HepG2 (cell line): Measurements from ENCODE around the gene CLDN19. TPM values are rescaled to one million over a fixed set of nuclear protein-coding genes. Genes with fewer than 3 reads are reported as not detected.

Experiments
- ATAC-seq: fragments of 200-7000 bp; cut with Tn5 transposase; 3 replicates; pipeline ENCODE4 v1.9.1; 2020; ENCODE audit warnings: mild to moderate bottlenecking, moderate library complexity
- BruUV-seq: library from RNA; stranded (reverse); fragments of 400-500 nt; replicated peaks from 2 replicates; lab custom pipeline; 2021; lab: Mats Ljungman, UMichigan
- CTCF ChIA-PET: fragments of 300-600 bp; formaldehyde crosslinking; extraction: SDS; loops from one replicate; lab custom pipeline; 2021; ENCODE audit warnings: low total read pairs, inconsistent platforms, low intra/inter-chr PET ratio; lab: Yijun Ruan, JAX
- POLR2A ChIA-PET: fragments of 350-600 bp; sonication (Branson Sonifier 250); formaldehyde crosslinking; loops from one replicate; lab custom pipeline; 2020; ENCODE audit warnings: antibody characterized with exemption, inconsistent platforms; lab: Yijun Ruan, JAX
- DNase-seq: peaks from one replicate; pipeline ENCODE4 v3.0.0-alpha.2; 2015; ENCODE audit warnings: low spot score
- FAIRE-seq: peaks from 3 replicates; lab custom pipeline; 2011; peaks lifted over from hg19 to GRCh38; lab: Jason Lieb, UNC
- H2AFZ ChIP-seq: one replicate; pipeline ENCODE4 v1.6.1; 2011; ENCODE audit warnings: low read length, inconsistent platforms
- H3K27ac ChIP-seq: fragments of 300-600 bp; 3 replicates; pipeline ENCODE4 v1.8.0; 2011; ENCODE audit warnings: mixed run types, mild to moderate bottlenecking, mixed read lengths, low read length, inconsistent platforms; ENCODE audit not compliant: insufficient read depth; ENCODE audit errors: extremely low read length
- H3K27me3 ChIP-seq, 2 experiments: fragments of 200-600 bp in 1 of 2; 2 replicates in 1 of 2; 3 replicates in 1 of 2; pipeline versions ENCODE4 v1.6.0 to v1.8.0; 2011; ENCODE audit warnings: low read length in 2 of 2, mild to moderate bottlenecking in 2 of 2, moderate library complexity in 2 of 2, inconsistent platforms in 1 of 2; ENCODE audit not compliant: insufficient read depth in 2 of 2, control insufficient read depth in 1 of 2
- H3K36me3 ChIP-seq, 2 experiments: fragments of 200-600 bp in 1 of 2; replicated peaks in 1 of 2; 2 replicates in 1 of 2; 3 replicates in 1 of 2; pipeline versions ENCODE4 v1.5.1 to v1.8.0; 2011; ENCODE audit warnings: low read length in 2 of 2, inconsistent platforms in 1 of 2; ENCODE audit not compliant: insufficient read depth in 2 of 2, control insufficient read depth in 1 of 2
- H3K4me1 ChIP-seq: 2 replicates; pipeline ENCODE4 v1.5.1; 2012; ENCODE audit warnings: low read length, inconsistent platforms; ENCODE audit not compliant: insufficient read depth
- H3K4me2 ChIP-seq: 2 replicates; pipeline ENCODE4 v1.6.0; 2011; ENCODE audit warnings: low read depth, low read length, inconsistent platforms
- H3K4me3 ChIP-seq, 3 experiments: fragments of 200-600 bp in 1 of 3; sonication (generic), shearing (Covaris generic) in 1 of 3; replicated peaks in 1 of 3; 2 replicates each; pipeline ENCODE4 v1.5.1; 2011 to 2016; ENCODE audit warnings: low read length in 3 of 3, inconsistent platforms in 2 of 3, low read depth in 2 of 3, mild to moderate bottlenecking in 2 of 3, control low read depth in 1 of 3, mixed read lengths in 1 of 3; ENCODE audit not compliant: insufficient read depth in 1 of 3
- H3K79me2 ChIP-seq: one replicate; pipeline ENCODE4 v1.6.1; 2011; ENCODE audit warnings: low read length, inconsistent platforms; ENCODE audit not compliant: insufficient read depth
- H3K9ac ChIP-seq: 2 replicates; pipeline ENCODE4 v1.6.0; 2011; ENCODE audit warnings: mild to moderate bottlenecking, low read depth, low read length, inconsistent platforms; ENCODE audit not compliant: insufficient read depth
- H3K9me3 ChIP-seq: 2 replicates; pipeline ENCODE4 v1.5.1; 2012; ENCODE audit warnings: mild to moderate bottlenecking, low read length
- H4K20me1 ChIP-seq: 2 replicates; pipeline ENCODE4 v1.6.0; 2011; ENCODE audit warnings: inconsistent platforms, mild to moderate bottlenecking, low read length, moderate library complexity; ENCODE audit not compliant: insufficient read depth
- FIP1L1 ChIP-seq: fragments of 200-400 bp; formaldehyde crosslinking; IDR thresholded peaks from 2 replicates; pipeline ENCODE4 v1.6.1; 2018; ENCODE audit warnings: low read depth, mild to moderate bottlenecking, low read length, moderate library complexity, borderline replicate concordance; ENCODE audit not compliant: insufficient read depth
- FOSL2 ChIP-seq: sonication (generic); formaldehyde crosslinking; IDR thresholded peaks from 2 replicates; pipeline ENCODE4 v1.4.0; 2020; ENCODE audit warnings: missing genetic modification reagents
- RAD21 ChIP-seq: fragments of 450-650 bp; formaldehyde crosslinking; IDR thresholded peaks from 2 replicates; pipeline ENCODE4 v1.5.0; 2020; ENCODE audit warnings: mild to moderate bottlenecking
- SMC3 ChIP-seq: IDR thresholded peaks from 2 replicates; pipeline ENCODE4 v1.6.1; 2011; ENCODE audit warnings: low read length, improper control_type of control experiment
- STAG1 ChIP-seq: sonication (generic); formaldehyde crosslinking; IDR thresholded peaks from 2 replicates; pipeline ENCODE4 v1.4.0; 2020; ENCODE audit warnings: missing genetic modification reagents
- WGBS: methylation state at CpG from one replicate; pipeline ENCODE4 v1.1.6; 2017; ENCODE audit warnings: low lambda C conversion rate; 5-methylcytosine and 5-hydroxymethylcytosine counted together
- in situ Hi-C: cut with HindIII; loops from 2 replicates; pipeline ENCODE4 v1.10.0; 2017; ENCODE audit warnings: low pct_unique_long_range_greater_than_20kb; ENCODE audit not compliant: extremely low pct_ligation_motif_present
- intact Hi-C: fragments of 100-400 bp; cut with micrococcal nuclease; formaldehyde crosslinking; loops from one replicate; pipeline ENCODE4 v1.10.0; 2022; ENCODE audit not compliant: unreplicated experiment
- polyA plus RNA-seq, 8 experiments: library from polyadenylated mRNA; depleted of rRNA in 3 of 8; stranded (reverse) in 7 of 8; unstranded in 1 of 8; fragments of >200 nt; fragmentation: Illumina TruSeq in 4 of 8; extraction: Trizol in 4 of 8; gene quantifications; 2 replicates each; pipeline versions ENCODE4 v1.2.1 to v1.2.3, GENCODE V29; 2011 to 2016; ENCODE audit warnings: low read depth in 4 of 8, missing spikeins in 1 of 8, mixed read lengths in 1 of 8; ENCODE audit not compliant: insufficient read depth in 1 of 8
- total RNA-seq, 5 experiments: library from RNA; depleted of rRNA; stranded (reverse); fragments of >200 nt; fragmentation: Illumina TruSeq; extraction: Trizol; gene quantifications; 2 replicates each; pipeline ENCODE4 v1.2.3, GENCODE V29; 2016; ENCODE audit warnings: low read depth in 1 of 5
- TF ChIP-seq, protein P1 (sequence below): sonication (generic); formaldehyde crosslinking; IDR thresholded peaks from 2 replicates; pipeline ENCODE4 v1.5.0; 2020; ENCODE audit warnings: mild to moderate bottlenecking, missing genetic modification reagents, moderate library complexity
- TF ChIP-seq, protein P2 (sequence below): sonication (generic); IDR thresholded peaks from 2 replicates; pipeline ENCODE4 v1.6.1; 2016; ENCODE audit warnings: low read depth, borderline replicate concordance

The CLDN19 gene
- total and polyA plus RNA-seq, 2 of the 13 experiments (the other 11 are each of a cell fraction or from before 2014, with no cell fraction given), result 5.0 to 7.6 TPM

DNA sequence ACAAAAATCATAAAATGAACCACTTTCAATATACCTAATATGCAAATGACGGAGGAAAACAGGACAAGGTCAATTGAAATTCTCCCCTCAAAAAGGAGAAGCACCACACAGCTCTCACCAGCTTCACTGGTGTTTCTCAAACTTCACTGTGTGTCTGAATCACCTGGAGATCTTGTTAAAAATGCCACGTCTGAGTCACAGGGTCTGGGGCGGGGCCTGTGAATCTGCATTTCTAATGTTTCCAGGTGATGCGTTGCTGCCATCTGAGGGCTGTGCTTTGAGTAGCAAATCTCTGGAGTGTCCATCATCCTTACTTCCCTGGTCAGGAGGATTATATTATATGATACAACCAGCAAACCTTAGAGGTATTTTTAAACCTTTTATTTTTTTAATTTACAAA, 9.0 kb downstream of the CLDN19 start:
- Histone ChIP-seq H4K20me1 (no peaks in the 10 kb centered on the region), H3K4me1 (peaks cover 27% of the 10 kb centered on the region), H3K79me2 (no peaks in the 10 kb centered on the region), H3K36me3 (no peaks in the 10 kb centered on the region), H3K27me3 (no peaks in the 10 kb centered on the region), H3K27ac (no peak overlapping the region)
- intact Hi-C loops, result no loop called here
- no peak for ATAC-seq
- TF ChIP-seq FOSL2 (CRISPR knock-in tag), result peak; percentile 71
- no peak for TF ChIP-seq FIP1L1
- TF ChIP-seq STAG1, result peak; percentile 72
- TF ChIP-seq, protein P1, sequence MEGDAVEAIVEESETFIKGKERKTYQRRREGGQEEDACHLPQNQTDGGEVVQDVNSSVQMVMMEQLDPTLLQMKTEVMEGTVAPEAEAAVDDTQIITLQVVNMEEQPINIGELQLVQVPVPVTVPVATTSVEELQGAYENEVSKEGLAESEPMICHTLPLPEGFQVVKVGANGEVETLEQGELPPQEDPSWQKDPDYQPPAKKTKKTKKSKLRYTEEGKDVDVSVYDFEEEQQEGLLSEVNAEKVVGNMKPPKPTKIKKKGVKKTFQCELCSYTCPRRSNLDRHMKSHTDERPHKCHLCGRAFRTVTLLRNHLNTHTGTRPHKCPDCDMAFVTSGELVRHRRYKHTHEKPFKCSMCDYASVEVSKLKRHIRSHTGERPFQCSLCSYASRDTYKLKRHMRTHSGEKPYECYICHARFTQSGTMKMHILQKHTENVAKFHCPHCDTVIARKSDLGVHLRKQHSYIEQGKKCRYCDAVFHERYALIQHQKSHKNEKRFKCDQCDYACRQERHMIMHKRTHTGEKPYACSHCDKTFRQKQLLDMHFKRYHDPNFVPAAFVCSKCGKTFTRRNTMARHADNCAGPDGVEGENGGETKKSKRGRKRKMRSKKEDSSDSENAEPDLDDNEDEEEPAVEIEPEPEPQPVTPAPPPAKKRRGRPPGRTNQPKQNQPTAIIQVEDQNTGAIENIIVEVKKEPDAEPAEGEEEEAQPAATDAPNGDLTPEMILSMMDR, result peak; percentile 60
- TF ChIP-seq, protein P2, sequence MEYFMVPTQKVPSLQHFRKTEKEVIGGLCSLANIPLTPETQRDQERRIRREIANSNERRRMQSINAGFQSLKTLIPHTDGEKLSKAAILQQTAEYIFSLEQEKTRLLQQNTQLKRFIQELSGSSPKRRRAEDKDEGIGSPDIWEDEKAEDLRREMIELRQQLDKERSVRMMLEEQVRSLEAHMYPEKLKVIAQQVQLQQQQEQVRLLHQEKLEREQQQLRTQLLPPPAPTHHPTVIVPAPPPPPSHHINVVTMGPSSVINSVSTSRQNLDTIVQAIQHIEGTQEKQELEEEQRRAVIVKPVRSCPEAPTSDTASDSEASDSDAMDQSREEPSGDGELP, result no peak
- TF ChIP-seq RAD21, result 0 out of 2 replicates have a peak, but pooled peaks have one; percentile 41
- TF ChIP-seq SMC3, result peak; percentile 31; the same call in 1 of the 2 replicates
- TF ChIP-seq, all 625 proteins: peak for 5
- ChIA-PET POLR2A (no interaction called here), CTCF (interaction anchor here (1.2 kb wide), 1 partner anchor 153 kb away, joined by 3 read pairs; no protein-coding TSS in a partner anchor)
- Histone ChIP-seq H3K4me3 (no peak overlapping the region), H2AFZ (no peak overlapping the region), H3K9ac (no peak overlapping the region), H3K4me2 (no peak overlapping the region), H3K9me3 (no peaks in the 10 kb centered on the region)
- BruUV-seq, result no TSS peak
- whole genome bisulfite sequencing, result 44% methylated on average over 4 of the region's 4 CpGs
- in situ Hi-C loops, result loop anchor here (25.0 kb wide), 1 partner anchor 394 kb away; the partner anchor contains the start of gene FOXJ3
- DNase-seq, result no peak
- FAIRE-seq, result no peak
